GM18526 (cell line): Measurements from ENCODE around the gene RNF13.

Experiments used
- POLR2A ChIP-seq: IDR thresholded peaks from 3 replicates; pipeline ENCODE4 v1.6.1; 2011; ENCODE audit not compliant: insufficient read length; ENCODE audit errors: extremely low read depth

The RNF13 gene

GRCh38 chr3:149908424-149908957 is 95.5 kb downstream of the RNF13 start:
- no peak for TF ChIP-seq POLR2A

DNA sequence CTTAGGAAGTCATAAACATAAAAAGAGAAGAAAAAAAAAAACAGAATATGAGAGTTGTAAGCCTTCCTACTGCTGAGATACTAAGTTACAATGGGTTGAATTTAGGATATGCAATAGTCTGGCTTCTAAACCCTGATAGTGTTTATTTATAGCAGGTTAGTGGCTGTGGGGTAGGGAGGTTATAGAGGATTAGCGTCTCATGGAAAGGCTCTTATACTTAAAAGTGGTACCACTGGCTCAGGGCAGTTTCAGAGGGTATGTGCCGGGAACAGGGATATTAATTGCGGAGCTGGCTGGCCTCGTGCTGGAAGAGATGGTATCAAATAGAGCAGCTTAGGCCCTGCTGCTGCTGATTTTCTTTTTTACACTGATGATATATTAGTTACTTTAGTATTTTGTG is 96.9 kb downstream of the RNF13 start:
- TF ChIP-seq POLR2A: no peak

GRCh38 chr3:149917124-149917667 is 104.2 kb downstream of the RNF13 start:
- no peak for TF ChIP-seq POLR2A

GRCh38 chr3:149919509-149919908 is 106.5 kb downstream of the RNF13 start:
- no peak for TF ChIP-seq POLR2A

- TF ChIP-seq POLR2A: no peak
Measured at GRCh38 chr3:149920119-149920518, 107.1 kb downstream of the RNF13 start.

- TF ChIP-seq POLR2A: no peak
Measured at GRCh38 chr3:149933008-149933407, 120.0 kb downstream of the RNF13 start.

- no peak for TF ChIP-seq POLR2A
Measured at GRCh38 chr3:149933858-149934257, 120.8 kb downstream of the RNF13 start.

DNA sequence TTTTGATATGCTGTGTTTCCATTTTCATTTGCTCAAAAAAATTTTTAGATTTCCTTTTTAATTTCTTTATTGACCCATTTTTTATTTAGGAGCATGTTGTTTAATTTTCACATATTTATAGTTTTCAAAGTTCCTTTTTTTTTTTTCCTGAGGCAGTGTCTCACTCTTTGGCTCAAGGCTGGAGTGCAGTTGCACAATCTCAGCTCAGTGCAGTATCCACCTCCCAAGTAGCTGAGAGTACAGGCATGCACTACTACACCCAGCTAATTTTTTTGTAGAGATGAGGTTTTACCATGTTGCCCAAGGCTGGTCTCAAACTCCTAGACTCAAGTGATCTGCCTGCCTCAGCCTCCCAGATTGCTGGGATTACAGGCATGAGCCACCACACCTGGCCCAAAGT is 121.5 kb downstream of the RNF13 start:
- no peak for TF ChIP-seq POLR2A

GRCh38 chr3:149936812-149937230 is 123.8 kb downstream of the RNF13 start:
- no peak for TF ChIP-seq POLR2A

DNA sequence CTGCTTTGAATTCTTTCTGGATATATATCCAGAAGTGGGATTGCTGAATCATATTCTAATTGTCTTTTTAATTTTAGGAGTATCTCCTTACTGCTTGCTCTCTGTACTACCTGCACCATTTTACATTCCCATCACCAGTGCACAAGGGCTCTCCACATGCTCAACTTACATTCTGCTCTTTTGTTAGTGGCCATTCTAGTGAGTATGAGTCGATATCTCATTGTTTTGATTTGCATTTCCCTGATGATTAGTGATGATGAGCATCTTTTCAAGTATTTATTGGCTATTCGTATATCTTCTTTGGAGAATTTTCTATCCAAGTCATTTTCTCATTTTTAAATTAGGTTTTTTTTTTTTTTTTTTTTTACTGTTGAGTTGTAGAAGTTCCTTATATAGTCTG is 128.2 kb downstream of the RNF13 start:
- no peak for TF ChIP-seq POLR2A

GRCh38 chr3:149941946-149942345 is 128.9 kb downstream of the RNF13 start:
- TF ChIP-seq POLR2A: no peak

GRCh38 chr3:149942409-149942808 is 129.4 kb downstream of the RNF13 start:
- TF ChIP-seq POLR2A: no peak

GRCh38 chr3:149947231-149947630 is 134.2 kb downstream of the RNF13 start:
- TF ChIP-seq POLR2A: no peak

- TF ChIP-seq POLR2A: no peak
Measured at GRCh38 chr3:149949181-149949580, 136.2 kb downstream of the RNF13 start.

- TF ChIP-seq POLR2A: no peak
Measured at GRCh38 chr3:149954812-149955211, 141.8 kb downstream of the RNF13 start.

DNA sequence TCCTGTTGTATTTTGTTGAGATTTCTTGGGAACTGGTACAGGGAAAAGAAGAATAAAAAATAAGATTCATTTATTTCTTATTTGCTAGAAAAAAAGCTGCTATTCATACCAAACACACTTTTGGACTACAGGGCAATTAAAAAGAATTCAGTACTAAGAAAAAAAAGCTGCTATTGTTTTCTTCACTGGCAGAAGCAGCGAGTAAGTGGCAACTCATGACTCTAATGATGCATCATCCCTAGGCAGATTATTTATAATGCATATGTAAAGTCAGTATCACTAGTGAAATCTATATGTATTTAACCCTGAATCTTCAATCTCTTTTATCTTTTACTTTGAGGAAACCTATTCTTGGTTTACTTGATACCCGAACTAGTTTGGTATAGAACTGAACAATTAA is 142.4 kb downstream of the RNF13 start:
- TF ChIP-seq POLR2A: no peak
